Heart left ventricle (tissue), 13 donors: ENCODE measurements around the gene ANKRA2.

ENCODE experiments used
- POLR2A ChIP-seq, 2 donors: fragments of 450-650 bp; IDR thresholded peaks; one replicate each; pipeline ENCODE4 v1.6.1; 2017; ENCODE audit warnings: antibody characterized with exemption in 2 of 2, mild to moderate bottlenecking in 2 of 2, moderate library complexity in 2 of 2
- TF ChIP-seq, protein P1 (sequence below), 12 donors: fragments of 200-600 bp; sonication (generic) in 4 of 12; IDR thresholded peaks; one replicate each; pipeline versions ENCODE4 v1.5.0 to v1.8.0; 2018 to 2022; ENCODE audit warnings: antibody characterized with exemption in 12 of 12, mild to moderate bottlenecking in 5 of 12
- donor health status: ischemic (EF 13 %, LVEDD 7.1; RV severe dilation, severe dysfunction).
- donor health status: DM: no; HTN: yes; CAD: no.
- donor health status: DM: no; HTN: no; CAD: no.
- donor health status: ischemic (EF 25% LVEDD 6.9; RV normal size, moderate dysfunction).
- donor health status: ischemic (EF 25% LVEDD 5.7; RV mildly dilated, moderate dysfunction).
- donor health status: ischemic (EF 35%, LVEDD 5.7; RV mildly dilated, moderate dysfunction).
- donor health status: nonischemic (EF 11% LVEDD 7.7; RV severe dilation, severe dysfunction).
- donor health status: DM: yes; HTN: yes; CAD: no.
- donor health status: PGD.
- donor health status: ischemic (EF 29% LVEDD 5.4; RV normal size, mild dysfunction).
- donor health status: nonischemic (EF 23%, LVEDD 6.1; RV moderate dilation, normal function).

DNA sequence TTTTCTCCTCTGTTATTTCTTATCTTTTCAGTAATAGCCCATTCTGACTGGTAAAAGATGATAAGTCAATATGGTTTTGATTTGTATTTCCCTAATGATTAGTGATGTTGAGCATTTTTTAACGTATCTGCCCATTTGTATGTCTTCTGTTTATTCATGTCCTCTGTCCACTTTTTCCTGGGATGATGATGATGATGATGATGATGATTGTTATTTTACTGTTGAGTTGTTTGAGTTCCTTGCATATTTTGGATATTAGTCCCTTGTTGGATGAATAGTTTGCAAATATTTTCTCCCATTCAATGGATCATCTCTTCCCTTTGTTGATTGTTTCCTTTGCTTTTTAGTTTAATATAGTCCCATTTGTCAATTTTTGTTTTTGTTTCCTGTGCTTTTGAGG lies 27.1 kb upstream of the ANKRA2 start:
- TF ChIP-seq, protein P1, sequence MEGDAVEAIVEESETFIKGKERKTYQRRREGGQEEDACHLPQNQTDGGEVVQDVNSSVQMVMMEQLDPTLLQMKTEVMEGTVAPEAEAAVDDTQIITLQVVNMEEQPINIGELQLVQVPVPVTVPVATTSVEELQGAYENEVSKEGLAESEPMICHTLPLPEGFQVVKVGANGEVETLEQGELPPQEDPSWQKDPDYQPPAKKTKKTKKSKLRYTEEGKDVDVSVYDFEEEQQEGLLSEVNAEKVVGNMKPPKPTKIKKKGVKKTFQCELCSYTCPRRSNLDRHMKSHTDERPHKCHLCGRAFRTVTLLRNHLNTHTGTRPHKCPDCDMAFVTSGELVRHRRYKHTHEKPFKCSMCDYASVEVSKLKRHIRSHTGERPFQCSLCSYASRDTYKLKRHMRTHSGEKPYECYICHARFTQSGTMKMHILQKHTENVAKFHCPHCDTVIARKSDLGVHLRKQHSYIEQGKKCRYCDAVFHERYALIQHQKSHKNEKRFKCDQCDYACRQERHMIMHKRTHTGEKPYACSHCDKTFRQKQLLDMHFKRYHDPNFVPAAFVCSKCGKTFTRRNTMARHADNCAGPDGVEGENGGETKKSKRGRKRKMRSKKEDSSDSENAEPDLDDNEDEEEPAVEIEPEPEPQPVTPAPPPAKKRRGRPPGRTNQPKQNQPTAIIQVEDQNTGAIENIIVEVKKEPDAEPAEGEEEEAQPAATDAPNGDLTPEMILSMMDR (IDR thresholded peaks at IDR 0.05): no peak
- TF ChIP-seq POLR2A (IDR thresholded peaks at IDR 0.05): no peak
